ENCODE data around the gene CCDC190. TPM values are rescaled to one million over a fixed set of nuclear protein-coding genes. Genes with fewer than 3 reads are reported as not detected.

Gene CCDC190
- total RNA-seq, 6 experiments from 2014 or later, result 0.07 to 0.21 (median 0.14) TPM; not detected in 3

- peaks cover 8% of the 10 kb centered on the region for H3K27me3 Mint-ChIP-seq (ENCODE audit: insufficient read depth)
- TF ChIP-seq CTCF (IDR thresholded peaks at IDR 0.05), result no peak; the same call in 1 of the 2 replicates
- peak overlapping the region; percentile 58 for H3K4me3 Mint-ChIP-seq
- H3K9me3 Mint-ChIP-seq, result no peaks in the 10 kb centered on the region
- DNase-seq, result peak; percentile 94
- peaks cover 32% of the 10 kb centered on the region for H3K4me1 Mint-ChIP-seq (ENCODE audit: low read depth)
- H3K27ac Mint-ChIP-seq, result peak overlapping the region; percentile 81
- H3K36me3 Mint-ChIP-seq (ENCODE audit: low read depth), result no peaks in the 10 kb centered on the region
Observed at GRCh38 chr1:162846256-162847212, 14.4 kb downstream of the CCDC190 start.

GRCh38 chr1:162844153-162844552, 16.8 kb downstream of the CCDC190 start:
- H3K27me3 Mint-ChIP-seq (ENCODE audit: insufficient read depth), result peaks cover 5% of the 10 kb centered on the region
- no peak for DNase-seq
- TF ChIP-seq CTCF (IDR thresholded peaks at IDR 0.05), result no peak

GRCh38 chr1:162840250-162840839, 20.6 kb downstream of the CCDC190 start:
- Mint-ChIP-seq H3K4me3 (no peak overlapping the region), H3K36me3 (ENCODE audit: low read depth) (peaks cover 6% of the 10 kb centered on the region; the same call in 1 of the 2 replicates), H3K9me3 (peaks cover 16% of the 10 kb centered on the region), H3K4me1 (ENCODE audit: low read depth) (peaks cover 16% of the 10 kb centered on the region), H3K27me3 (ENCODE audit: insufficient read depth) (peaks cover 4% of the 10 kb centered on the region; the same call in 1 of the 2 replicates), H3K27ac (no peak overlapping the region)
- peak; percentile 31 for DNase-seq
- TF ChIP-seq CTCF (IDR thresholded peaks at IDR 0.05), result peak; percentile 45

More at GRCh38 chr1:162844153-162844552, 16.8 kb downstream of the CCDC190 start:
- Mint-ChIP-seq H3K4me3 (no peak overlapping the region), H3K9me3 (peaks cover 5% of the 10 kb centered on the region), H3K4me1 (ENCODE audit: low read depth) (peaks cover 32% of the 10 kb centered on the region), H3K36me3 (ENCODE audit: low read depth) (no peaks in the 10 kb centered on the region; the same call in 1 of the 2 replicates), H3K27ac (no peak overlapping the region)

- Mint-ChIP-seq H3K27ac (no peak overlapping the region), H3K36me3 (ENCODE audit: low read depth) (peaks cover 6% of the 10 kb centered on the region; the same call in 1 of the 2 replicates), H3K9me3 (peaks cover 16% of the 10 kb centered on the region), H3K4me3 (no peak overlapping the region), H3K4me1 (ENCODE audit: low read depth) (peaks cover 11% of the 10 kb centered on the region), H3K27me3 (ENCODE audit: insufficient read depth) (peaks cover 8% of the 10 kb centered on the region)
- no peak for TF ChIP-seq CTCF (IDR thresholded peaks at IDR 0.05)
- no peak for DNase-seq
Observed at GRCh38 chr1:162838863-162839262, 22.1 kb downstream of the CCDC190 start.

- TF ChIP-seq CTCF (IDR thresholded peaks at IDR 0.05), result no peak
- H3K27ac Mint-ChIP-seq, result no peak overlapping the region
- H3K4me1 Mint-ChIP-seq (ENCODE audit: low read depth), result peaks cover 20% of the 10 kb centered on the region
- H3K9me3 Mint-ChIP-seq, result peaks cover 16% of the 10 kb centered on the region
- H3K36me3 Mint-ChIP-seq (ENCODE audit: low read depth), result peaks cover 6% of the 10 kb centered on the region; the same call in 1 of the 2 replicates
- peaks cover 13% of the 10 kb centered on the region for H3K27me3 Mint-ChIP-seq (ENCODE audit: insufficient read depth)
- H3K4me3 Mint-ChIP-seq, result no peak overlapping the region
- no peak for DNase-seq
Observed at GRCh38 chr1:162835157-162835899, 25.6 kb downstream of the CCDC190 start.
